T-cell (primary cell): ENCODE measurements around the gene HAND2. TPM values are rescaled to one million over a fixed set of nuclear protein-coding genes. Genes with fewer than 3 reads are reported as not detected.

Experiments
- ATAC-seq, 4 experiments: fragments of 200-7000 bp in 3 of 4; fragments of 150-1000 bp in 1 of 4; cut with Tn5 transposase; replicated peaks in 1 of 4; 1 replicate in 3 of 4; 2 replicates in 1 of 4; pipeline ENCODE4 v1.10.0; 2021; ENCODE audit warnings: moderate library complexity in 3 of 4, mild to moderate bottlenecking in 2 of 4, moderate number of reproducible peaks in 1 of 4
- CTCF ChIA-PET, 2 donors: fragments of 300-600 bp; sonication (Branson Sonifier 250); formaldehyde crosslinking; loops; one replicate each; lab custom pipeline; 2022; ENCODE audit warnings: antibody characterized with exemption in 2 of 2; lab: Charles Lee
- POLR2A ChIA-PET, 2 donors: fragments of 300-600 bp; sonication (Branson Sonifier 250); formaldehyde crosslinking; loops; one replicate each; lab custom pipeline; 2022; ENCODE audit warnings: antibody characterized with exemption in 2 of 2; lab: Charles Lee
- DNase-seq, 35 experiments: peaks; one replicate each; pipeline versions ENCODE4 v3.0.0 to v3.0.0-alpha.2; 2013 to 2023
- H3K27ac ChIP-seq: one replicate; pipeline ENCODE4 v1.5.1; 2013; ENCODE audit warnings: low read length
- H3K27me3 ChIP-seq, 2 experiments: replicated peaks in 1 of 2; 1 replicate in 1 of 2; 2 replicates in 1 of 2; pipeline versions ENCODE4 v1.6.1 to v1.7.0; 2013; ENCODE audit warnings: low read length in 1 of 2, mixed read lengths in 1 of 2; ENCODE audit not compliant: control insufficient read depth in 2 of 2, insufficient read depth in 2 of 2; ENCODE audit errors: extremely low read depth in 1 of 2
- H3K36me3 ChIP-seq, 2 donors: 1 replicate in 1 of 2; 2 replicates in 1 of 2; pipeline versions ENCODE4 v1.6.1 to v1.7.0; 2013; ENCODE audit warnings: low read length in 1 of 2; ENCODE audit not compliant: control insufficient read depth in 2 of 2, insufficient read depth in 1 of 2; ENCODE audit errors: extremely low read depth in 1 of 2
- H3K4me1 ChIP-seq, 2 experiments: 1 replicate in 1 of 2; 2 replicates in 1 of 2; pipeline versions ENCODE4 v1.6.1 to v1.7.0; 2013; ENCODE audit warnings: low read length in 2 of 2, mixed read lengths in 1 of 2; ENCODE audit not compliant: insufficient read depth in 2 of 2, control insufficient read depth in 1 of 2; ENCODE audit errors: extremely low read depth in 1 of 2
- H3K4me3 ChIP-seq, 2 donors: 1 replicate in 1 of 2; 2 replicates in 1 of 2; pipeline versions ENCODE4 v1.5.1 to v1.7.0; 2013; ENCODE audit warnings: mild to moderate bottlenecking in 2 of 2, low read length in 1 of 2, moderate library complexity in 1 of 2; ENCODE audit not compliant: control insufficient read depth in 1 of 2; ENCODE audit errors: extremely low read depth in 1 of 2
- H3K9me3 ChIP-seq: 2 replicates; pipeline ENCODE4 v1.7.0; 2013
- H3K27ac Mint-ChIP-seq, 2 donors: one replicate each; pipeline ENCODE4 v1.8.0; 2020 to 2021; ENCODE audit warnings: mild to moderate bottlenecking in 2 of 2, mixed read lengths in 2 of 2
- H3K27me3 Mint-ChIP-seq, 2 donors: one replicate each; pipeline ENCODE4 v1.8.0; 2021 to 2022; ENCODE audit warnings: mixed read lengths in 2 of 2
- H3K36me3 Mint-ChIP-seq: one replicate; pipeline ENCODE4 v1.8.0; 2021; ENCODE audit warnings: mixed read lengths
- H3K4me1 Mint-ChIP-seq, 3 donors: one replicate each; pipeline ENCODE4 v1.8.0; 2020 to 2022; ENCODE audit warnings: mixed read lengths in 3 of 3, mild to moderate bottlenecking in 1 of 3
- H3K4me3 Mint-ChIP-seq, 3 donors: one replicate each; pipeline ENCODE4 v1.8.0; 2020 to 2022; ENCODE audit warnings: mild to moderate bottlenecking in 3 of 3, mixed read lengths in 3 of 3, moderate library complexity in 3 of 3
- H3K9me3 Mint-ChIP-seq, 3 donors: one replicate each; pipeline ENCODE4 v1.8.0; 2020 to 2022; ENCODE audit warnings: mixed read lengths in 3 of 3
- WGBS: methylation state at CpG from one replicate; pipeline ENCODE4 v1.1.5; 2013; ENCODE audit warnings: missing lambda C conversion rate; ENCODE audit not compliant: insufficient coverage; 5-methylcytosine and 5-hydroxymethylcytosine counted together
- total RNA-seq, 35 experiments: library from RNA in 6 of 35; stranded (reverse) in 6 of 35; fragments of 120-200 nt in 1 of 35; gene quantifications; one replicate each; pipeline versions ENCODE4 v1.2.1 to v1.2.4 and lab custom pipeline; 2013 to 2026

HAND2 gene
- total RNA-seq, 5 donors from 2014 or later (not counting 1 experiment from before 2014, with no cell fraction given): not detected

- H3K27ac Mint-ChIP-seq: peak overlapping the region in 1 of 2 donors; percentile 36
- H3K27ac ChIP-seq: no peak overlapping the region
- POLR2A ChIA-PET: no interaction called here
Observed at GRCh38 chr4:173538148-173538908, 8.3 kb upstream of the HAND2 start.

GRCh38 chr4:173537613-173538147, 7.7 kb upstream of the HAND2 start:
- 10% methylated on average over 19 of the region's 21 CpGs for WGBS
- ATAC-seq: peak in 2 of 4 experiments; percentile 16 to 49
- Histone ChIP-seq H3K9me3 (peaks cover 3% of the 10 kb centered on the region), H3K27me3 (peaks cover 37 to 38% of the 10 kb centered on the region in 2 experiments), H3K36me3 (no peaks in the 10 kb centered on the region), H3K4me1 (peaks cover 0 to 17% of the 10 kb centered on the region in 2 experiments), H3K27ac (no peak overlapping the region), H3K4me3 (peak overlapping the region in 1 of 2 donors; percentile 71)
- H3K27me3 Mint-ChIP-seq: peaks cover 82 to 85% of the 10 kb centered on the region in 2 donors
- CTCF ChIA-PET: no interaction called here
- H3K9me3 Mint-ChIP-seq: peaks cover 4 to 12% (median 6%) of the 10 kb centered on the region in 3 donors
- no peak overlapping the region for H3K27ac Mint-ChIP-seq
- peak in 1 of 35 experiments; percentile 5 for DNase-seq
- peaks cover 15 to 22% (median 16%) of the 10 kb centered on the region in 3 donors for H3K4me1 Mint-ChIP-seq
- POLR2A ChIA-PET: no interaction called here
- no peaks in the 10 kb centered on the region for H3K36me3 Mint-ChIP-seq
- H3K4me3 Mint-ChIP-seq: peak overlapping the region in 2 of 3 donors; percentile 68 to 84

More at GRCh38 chr4:173538148-173538908, 8.3 kb upstream of the HAND2 start:
- Mint-ChIP-seq H3K9me3 (peaks cover 4 to 12% (median 6%) of the 10 kb centered on the region in 3 donors), H3K36me3 (no peaks in the 10 kb centered on the region), H3K4me1 (peaks cover 15 to 22% (median 16%) of the 10 kb centered on the region in 3 donors), H3K27me3 (peaks cover 79 to 82% of the 10 kb centered on the region in 2 donors), H3K4me3 (peak overlapping the region; percentile 62 to 84 (median 68))
- Histone ChIP-seq H3K4me1 (peaks cover 0 to 17% of the 10 kb centered on the region in 2 experiments), H3K4me3 (peak overlapping the region; percentile 18 to 71), H3K27me3 (peaks cover 31 to 36% of the 10 kb centered on the region in 2 experiments), H3K9me3 (peaks cover 3% of the 10 kb centered on the region), H3K36me3 (no peaks in the 10 kb centered on the region)
- ATAC-seq: peak; percentile 40 to 69 (median 55)
- CTCF ChIA-PET: no interaction called here
- DNase-seq: peak in 4 of 35 experiments; percentile 13 to 24 (median 15)
- WGBS: 4% methylated on average over 58 of the region's 60 CpGs

- Histone ChIP-seq H3K9me3 (peaks cover 3% of the 10 kb centered on the region), H3K27ac (no peak overlapping the region), H3K4me3 (no peak overlapping the region), H3K27me3 (peaks cover 39 to 44% of the 10 kb centered on the region in 2 experiments), H3K4me1 (peaks cover 0 to 17% of the 10 kb centered on the region in 2 experiments), H3K36me3 (no peaks in the 10 kb centered on the region)
- H3K9me3 Mint-ChIP-seq: peaks cover 4 to 12% (median 6%) of the 10 kb centered on the region in 3 donors
- peaks cover 89 to 90% of the 10 kb centered on the region in 2 donors for H3K27me3 Mint-ChIP-seq
- peaks cover 15 to 22% (median 16%) of the 10 kb centered on the region in 3 donors for H3K4me1 Mint-ChIP-seq
- H3K4me3 Mint-ChIP-seq: no peak overlapping the region
- ChIA-PET CTCF (no interaction called here), POLR2A (no interaction called here)
- ATAC-seq: no peak
- H3K27ac Mint-ChIP-seq: no peak overlapping the region
- DNase-seq: no peak
- WGBS: 36% methylated on average over 11 of the region's 12 CpGs
- H3K36me3 Mint-ChIP-seq: no peaks in the 10 kb centered on the region
Observed at GRCh38 chr4:173536808-173537429, 6.9 kb upstream of the HAND2 start.

GRCh38 chr4:173535957-173536356, 5.9 kb upstream of the HAND2 start:
- H3K27me3 ChIP-seq: peaks cover 41 to 54% of the 10 kb centered on the region in 2 experiments
- H3K4me1 ChIP-seq: peaks cover 0 to 25% of the 10 kb centered on the region in 2 experiments
- no peak overlapping the region for H3K27ac ChIP-seq
- ChIA-PET CTCF (no interaction called here), POLR2A (interaction anchor here in 1 of 2 donors (0.6 kb wide), 1 partner anchor 353 kb away, joined by 3 read pairs; no protein-coding TSS in a partner anchor)
- ATAC-seq (no peak), DNase-seq (no peak)
- Mint-ChIP-seq H3K27me3 (peaks cover 93% of the 10 kb centered on the region in 2 donors), H3K4me1 (peaks cover 18 to 27% (median 19%) of the 10 kb centered on the region in 3 donors), H3K9me3 (peaks cover 4 to 12% (median 6%) of the 10 kb centered on the region in 3 donors), H3K4me3 (no peak overlapping the region), H3K27ac (peak overlapping the region in 1 of 2 donors; percentile 5), H3K36me3 (no peaks in the 10 kb centered on the region)
- no peaks in the 10 kb centered on the region for H3K36me3 ChIP-seq
- H3K4me3 ChIP-seq: no peak overlapping the region
- 22% methylated on average over 2 of the region's 5 CpGs for WGBS
- H3K9me3 ChIP-seq: peaks cover 3% of the 10 kb centered on the region

- Histone ChIP-seq H3K4me1 (peaks cover 0 to 31% of the 10 kb centered on the region in 2 experiments), H3K4me3 (no peak overlapping the region), H3K9me3 (peaks cover 3% of the 10 kb centered on the region), H3K27ac (no peak overlapping the region), H3K27me3 (peaks cover 39 to 60% of the 10 kb centered on the region in 2 experiments), H3K36me3 (no peaks in the 10 kb centered on the region)
- Mint-ChIP-seq H3K4me1 (peaks cover 21 to 31% (median 23%) of the 10 kb centered on the region in 3 donors), H3K27ac (no peak overlapping the region), H3K36me3 (no peaks in the 10 kb centered on the region), H3K4me3 (no peak overlapping the region), H3K9me3 (peaks cover 4 to 12% (median 6%) of the 10 kb centered on the region in 3 donors), H3K27me3 (peaks cover 93 to 95% of the 10 kb centered on the region in 2 donors)
- ATAC-seq: no peak
- no CpG with 5 or more reads among the region's 9 CpGs for WGBS
- POLR2A ChIA-PET: interaction anchor here in 1 of 2 donors (0.6 kb wide), 1 partner anchor 352 kb away, joined by 3 read pairs; no protein-coding TSS in a partner anchor
- no peak for DNase-seq
- CTCF ChIA-PET: no interaction called here
Observed at GRCh38 chr4:173535165-173535902, 5.3 kb upstream of the HAND2 start.
